ENCODE measurements around the gene CRAT.

DNA sequence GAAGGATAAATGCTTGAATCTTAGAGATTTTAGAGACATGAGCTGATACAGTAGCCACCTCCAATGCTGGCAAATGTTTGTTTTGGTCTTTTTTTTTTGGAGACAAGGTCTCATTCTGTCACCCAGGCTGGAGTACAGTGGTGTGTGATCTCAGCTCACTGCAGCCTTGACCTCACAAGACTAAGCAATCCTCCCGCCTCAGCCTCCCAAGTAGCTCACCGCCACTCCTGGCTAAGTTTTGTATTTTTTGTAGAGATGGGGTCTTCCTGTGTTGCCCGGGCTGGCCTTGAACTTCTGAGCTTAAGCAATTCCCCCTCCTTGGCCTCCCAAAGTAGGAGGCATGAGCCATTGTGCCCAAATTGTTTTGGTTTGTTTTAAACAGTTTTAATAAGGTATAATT is 36.5 kb downstream of the CRAT start:
- TF ChIP-seq, protein P1, sequence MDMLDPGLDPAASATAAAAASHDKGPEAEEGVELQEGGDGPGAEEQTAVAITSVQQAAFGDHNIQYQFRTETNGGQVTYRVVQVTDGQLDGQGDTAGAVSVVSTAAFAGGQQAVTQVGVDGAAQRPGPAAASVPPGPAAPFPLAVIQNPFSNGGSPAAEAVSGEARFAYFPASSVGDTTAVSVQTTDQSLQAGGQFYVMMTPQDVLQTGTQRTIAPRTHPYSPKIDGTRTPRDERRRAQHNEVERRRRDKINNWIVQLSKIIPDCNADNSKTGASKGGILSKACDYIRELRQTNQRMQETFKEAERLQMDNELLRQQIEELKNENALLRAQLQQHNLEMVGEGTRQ (IDR thresholded peaks at IDR 0.05; ENCODE audit: low read depth, low read length): no peak
- TF ChIP-seq RFX5 (IDR thresholded peaks at IDR 0.05; ENCODE audit: low read depth, low read length) (no peak), MAFK (IDR thresholded peaks at IDR 0.05; ENCODE audit: low read depth, low read length) (no peak), MXI1 (IDR thresholded peaks at IDR 0.05; ENCODE audit: borderline replicate concordance, low read depth, low read length) (no peak), POLR2A (IDR thresholded peaks at IDR 0.05; ENCODE audit: low read depth, low read length) (no peak), SMC3 (IDR thresholded peaks at IDR 0.05; ENCODE audit: low read depth, low read length) (no peak), MAZ (IDR thresholded peaks at IDR 0.05; ENCODE audit: borderline replicate concordance, low read depth, low read length) (no peak), BHLHE40 (IDR thresholded peaks at IDR 0.05; ENCODE audit: low read depth, low read length) (no peak), CEBPB (IDR thresholded peaks at IDR 0.05; ENCODE audit: low read depth, low read length) (no peak)
- TF ChIP-seq, protein P2, sequence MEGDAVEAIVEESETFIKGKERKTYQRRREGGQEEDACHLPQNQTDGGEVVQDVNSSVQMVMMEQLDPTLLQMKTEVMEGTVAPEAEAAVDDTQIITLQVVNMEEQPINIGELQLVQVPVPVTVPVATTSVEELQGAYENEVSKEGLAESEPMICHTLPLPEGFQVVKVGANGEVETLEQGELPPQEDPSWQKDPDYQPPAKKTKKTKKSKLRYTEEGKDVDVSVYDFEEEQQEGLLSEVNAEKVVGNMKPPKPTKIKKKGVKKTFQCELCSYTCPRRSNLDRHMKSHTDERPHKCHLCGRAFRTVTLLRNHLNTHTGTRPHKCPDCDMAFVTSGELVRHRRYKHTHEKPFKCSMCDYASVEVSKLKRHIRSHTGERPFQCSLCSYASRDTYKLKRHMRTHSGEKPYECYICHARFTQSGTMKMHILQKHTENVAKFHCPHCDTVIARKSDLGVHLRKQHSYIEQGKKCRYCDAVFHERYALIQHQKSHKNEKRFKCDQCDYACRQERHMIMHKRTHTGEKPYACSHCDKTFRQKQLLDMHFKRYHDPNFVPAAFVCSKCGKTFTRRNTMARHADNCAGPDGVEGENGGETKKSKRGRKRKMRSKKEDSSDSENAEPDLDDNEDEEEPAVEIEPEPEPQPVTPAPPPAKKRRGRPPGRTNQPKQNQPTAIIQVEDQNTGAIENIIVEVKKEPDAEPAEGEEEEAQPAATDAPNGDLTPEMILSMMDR (conservative IDR thresholded peaks at IDR 0.05; ENCODE audit: low read depth, low read length): no peak
- TF ChIP-seq, protein P3, sequence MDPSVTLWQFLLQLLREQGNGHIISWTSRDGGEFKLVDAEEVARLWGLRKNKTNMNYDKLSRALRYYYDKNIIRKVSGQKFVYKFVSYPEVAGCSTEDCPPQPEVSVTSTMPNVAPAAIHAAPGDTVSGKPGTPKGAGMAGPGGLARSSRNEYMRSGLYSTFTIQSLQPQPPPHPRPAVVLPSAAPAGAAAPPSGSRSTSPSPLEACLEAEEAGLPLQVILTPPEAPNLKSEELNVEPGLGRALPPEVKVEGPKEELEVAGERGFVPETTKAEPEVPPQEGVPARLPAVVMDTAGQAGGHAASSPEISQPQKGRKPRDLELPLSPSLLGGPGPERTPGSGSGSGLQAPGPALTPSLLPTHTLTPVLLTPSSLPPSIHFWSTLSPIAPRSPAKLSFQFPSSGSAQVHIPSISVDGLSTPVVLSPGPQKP (IDR thresholded peaks at IDR 0.05; ENCODE audit: borderline replicate concordance, low read depth, low read length): no peak

Data from IMR-90 (cell line).